Superior temporal gyrus (tissue), 1 donor: Measurements from ENCODE around the gene FRMD4B.
"Not testable (repeated sequence)": the region's sequence is repeated elsewhere in the genome, so short reads cannot be mapped to it uniquely, and the experiment has no call there.

Source experiments
- DNase-seq: peaks from one replicate; pipeline ENCODE4 v3.0.0-alpha.2; 2016; ENCODE audit errors: extremely low spot score

The FRMD4B gene

GRCh38 chr3:69283913-69284611 is 101.8 kb downstream of the FRMD4B start:
- no peak for DNase-seq

- DNase-seq: no peak
Observed at GRCh38 chr3:69283496-69283895, 102.4 kb downstream of the FRMD4B start.

- DNase-seq: no peak
Observed at GRCh38 chr3:69282181-69282580, 103.7 kb downstream of the FRMD4B start.

GRCh38 chr3:69277403-69277802 is 108.5 kb downstream of the FRMD4B start:
- not testable (repeated sequence) for DNase-seq

GRCh38 chr3:69276884-69277283 is 109.0 kb downstream of the FRMD4B start:
- DNase-seq: no peak

GRCh38 chr3:69276191-69276590 is 109.7 kb downstream of the FRMD4B start:
- not testable (repeated sequence) for DNase-seq

GRCh38 chr3:69273896-69274295 is 112.0 kb downstream of the FRMD4B start:
- no peak for DNase-seq

- DNase-seq: no peak
Observed at GRCh38 chr3:69272556-69272955, 113.3 kb downstream of the FRMD4B start.

GRCh38 chr3:69271098-69271497 is 114.8 kb downstream of the FRMD4B start:
- peak; percentile 66 for DNase-seq

GRCh38 chr3:69266585-69266984 is 119.3 kb downstream of the FRMD4B start:
- DNase-seq: no peak

GRCh38 chr3:69266071-69266470 is 119.8 kb downstream of the FRMD4B start:
- not testable (repeated sequence) for DNase-seq

GRCh38 chr3:69260843-69261405 is 125.0 kb downstream of the FRMD4B start:
- DNase-seq: not testable (repeated sequence)

GRCh38 chr3:69260216-69260787 is 125.6 kb downstream of the FRMD4B start:
- no peak for DNase-seq

- DNase-seq: no peak
Observed at GRCh38 chr3:69259125-69259524, 126.8 kb downstream of the FRMD4B start.

- DNase-seq: no peak
Observed at GRCh38 chr3:69255928-69256327, 130.0 kb downstream of the FRMD4B start.

- no peak for DNase-seq
Observed at GRCh38 chr3:69254351-69254750, 131.5 kb downstream of the FRMD4B start.

GRCh38 chr3:69252631-69253030 is 133.3 kb downstream of the FRMD4B start:
- DNase-seq: no peak

- DNase-seq: no peak
Observed at GRCh38 chr3:69252141-69252540, 133.7 kb downstream of the FRMD4B start.

- DNase-seq: no peak
Observed at GRCh38 chr3:69251078-69251805, 134.6 kb downstream of the FRMD4B start.

- DNase-seq: peak; percentile 69
Observed at GRCh38 chr3:69250014-69250413, 135.9 kb downstream of the FRMD4B start.

- no peak for DNase-seq
Observed at GRCh38 chr3:69249001-69249400, 136.9 kb downstream of the FRMD4B start.

- no peak for DNase-seq
Observed at GRCh38 chr3:69248436-69248835, 137.5 kb downstream of the FRMD4B start.

GRCh38 chr3:69246612-69247011 is 139.3 kb downstream of the FRMD4B start:
- DNase-seq: no peak
